Adrenal gland (tissue), 12 donors: ENCODE data around the gene CCNL1. TPM values are rescaled to one million over a fixed set of nuclear protein-coding genes. Genes with fewer than 3 reads are reported as not detected.

Experiments used
- DNase-seq, 7 donors: peaks; one replicate each; pipeline ENCODE4 v3.0.0-alpha.2; 2019 to 2020
- H3K27ac ChIP-seq, 5 donors: fragments of 200-600 bp; sonication (generic) in 4 of 5; 1 replicate in 3 of 5; 2 replicates in 2 of 5; pipeline versions ENCODE4 v1.5.1 to v1.8.0; 2016 to 2020; ENCODE audit warnings: mild to moderate bottlenecking in 1 of 5
- H3K27me3 ChIP-seq: fragments of 200-600 bp; 2 replicates; pipeline ENCODE4 v1.8.0; 2021
- H3K36me3 ChIP-seq, 2 donors: fragments of 200-600 bp; replicated peaks in 1 of 2; 1 replicate in 1 of 2; 2 replicates in 1 of 2; pipeline versions ENCODE4 v1.5.1 to v1.8.0; 2018 to 2022
- H3K4me1 ChIP-seq, 2 donors: fragments of 200-600 bp; replicated peaks in 1 of 2; 1 replicate in 1 of 2; 2 replicates in 1 of 2; pipeline versions ENCODE4 v1.5.1 to v1.8.0; 2018 to 2021
- H3K4me3 ChIP-seq, 4 donors: fragments of 200-600 bp; sonication (generic) in 3 of 4; one replicate each; pipeline ENCODE4 v1.5.1; 2016 to 2018
- H3K9me3 ChIP-seq, 3 donors: fragments of 200-600 bp; sonication (generic) in 1 of 3; replicated peaks in 1 of 3; 1 replicate in 2 of 3; 2 replicates in 1 of 3; pipeline versions ENCODE4 v1.5.1 to v1.8.0; 2016 to 2021
- POLR2A ChIP-seq, 2 donors: fragments of 450-650 bp; IDR thresholded peaks; one replicate each; pipeline ENCODE4 v1.6.1; 2017; ENCODE audit warnings: antibody characterized with exemption in 2 of 2, mild to moderate bottlenecking in 2 of 2, moderate library complexity in 1 of 2
- WGBS, 4 donors: extraction: QIAGEN DNeasy Blood & Tissue Kit in 2 of 4; methylation state at CpG; one replicate each; pipeline versions ENCODE4 v1.1.5 to v1.1.7; 2013 to 2017; 5-methylcytosine and 5-hydroxymethylcytosine counted together
- intact Hi-C, 2 donors: fragments of 100-400 bp; cut with DNase I; formaldehyde crosslinking; loops; one replicate each; pipeline versions ENCODE4 v1.14.1 to v1.15.0; 2022 to 2023
- polyA plus RNA-seq, 3 donors: library from polyadenylated mRNA; stranded (reverse); fragments of 200-250 nt in 2 of 3; fragments of 350-450 nt in 1 of 3; fragmentation: Illumina TruSeq in 1 of 3; extraction: RNeasy Lipid Tissue Mini Kit (QIAGEN cat#74804) in 1 of 3; gene quantifications; one replicate each; pipeline ENCODE4 v1.2.3, GENCODE V29; 2013 to 2014
- total RNA-seq, 9 donors: library from RNA; depleted of rRNA in 4 of 9; stranded (reverse); fragments of >200 nt in 4 of 9; fragments of 120-200 nt in 1 of 9; fragmentation: NEBNext Ultra II Directional in 1 of 9; extraction: Animal tissue kit (Norgen Biotek cat#: 25700) in 1 of 9; gene quantifications; one replicate each; pipeline versions ENCODE4 v1.1.0 to v1.2.4, GENCODE V29; 2013 to 2023
- TF ChIP-seq, protein P1 (sequence below), 6 experiments: fragments of 450-650 bp in 4 of 6; fragments of 200-600 bp in 2 of 6; sonication (generic) in 1 of 6; IDR thresholded peaks; 1 replicate in 5 of 6; 2 replicates in 1 of 6; pipeline versions ENCODE4 v1.5.1 to v1.8.0; 2016 to 2021; ENCODE audit warnings: antibody characterized with exemption in 6 of 6, mild to moderate bottlenecking in 2 of 6, moderate library complexity in 1 of 6
- donor health status: healthy with polysubstance abuse.
- donor health status: Bipolar disorder and iron deficiency.
- donor health status: DM: yes; HTN: yes; CAD: no.
- donor health status: DM: no; HTN: no; CAD: no.
- donor health status: DM: no; HTN: no; CAD: no.
- donor health status: DM: yes; HTN: yes; CAD: no.

CCNL1 gene
- total and polyA plus RNA-seq, 12 donors: 50.1 to 223 (median 105) TPM

DNA sequence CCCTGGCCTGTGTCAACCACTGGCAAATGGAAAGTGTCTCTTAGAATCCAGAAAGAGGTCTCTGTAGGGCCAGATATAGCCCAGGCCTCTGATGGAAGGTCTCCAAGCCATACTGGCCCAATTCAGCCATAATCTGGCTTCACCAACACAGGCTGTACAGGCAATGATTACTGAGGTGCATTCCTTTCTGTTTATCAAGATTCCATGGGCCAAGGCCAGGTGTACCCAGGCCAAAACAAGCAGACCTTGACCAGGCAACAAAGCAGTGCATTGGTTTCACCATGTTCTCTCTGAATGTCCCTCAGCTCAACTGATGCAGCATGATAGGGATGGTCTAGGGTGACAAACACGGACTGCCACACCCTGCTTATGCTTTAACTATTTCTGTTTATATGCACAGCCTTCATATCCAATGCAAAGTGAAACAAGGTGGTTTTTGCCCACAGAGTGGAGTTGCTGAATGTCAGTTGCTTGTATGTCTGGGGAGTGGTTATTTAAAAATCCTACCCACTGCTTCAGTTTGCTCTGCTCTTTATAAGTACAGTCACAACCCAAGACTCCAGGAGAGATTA lies 25.2 kb downstream of the CCNL1 start:
- peak in 2 of 7 donors; percentile 57 to 73 for DNase-seq
- TF ChIP-seq, protein P1, sequence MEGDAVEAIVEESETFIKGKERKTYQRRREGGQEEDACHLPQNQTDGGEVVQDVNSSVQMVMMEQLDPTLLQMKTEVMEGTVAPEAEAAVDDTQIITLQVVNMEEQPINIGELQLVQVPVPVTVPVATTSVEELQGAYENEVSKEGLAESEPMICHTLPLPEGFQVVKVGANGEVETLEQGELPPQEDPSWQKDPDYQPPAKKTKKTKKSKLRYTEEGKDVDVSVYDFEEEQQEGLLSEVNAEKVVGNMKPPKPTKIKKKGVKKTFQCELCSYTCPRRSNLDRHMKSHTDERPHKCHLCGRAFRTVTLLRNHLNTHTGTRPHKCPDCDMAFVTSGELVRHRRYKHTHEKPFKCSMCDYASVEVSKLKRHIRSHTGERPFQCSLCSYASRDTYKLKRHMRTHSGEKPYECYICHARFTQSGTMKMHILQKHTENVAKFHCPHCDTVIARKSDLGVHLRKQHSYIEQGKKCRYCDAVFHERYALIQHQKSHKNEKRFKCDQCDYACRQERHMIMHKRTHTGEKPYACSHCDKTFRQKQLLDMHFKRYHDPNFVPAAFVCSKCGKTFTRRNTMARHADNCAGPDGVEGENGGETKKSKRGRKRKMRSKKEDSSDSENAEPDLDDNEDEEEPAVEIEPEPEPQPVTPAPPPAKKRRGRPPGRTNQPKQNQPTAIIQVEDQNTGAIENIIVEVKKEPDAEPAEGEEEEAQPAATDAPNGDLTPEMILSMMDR (IDR thresholded peaks at IDR 0.05): no peak
- no peak for TF ChIP-seq POLR2A (IDR thresholded peaks at IDR 0.05)
- H3K4me3 ChIP-seq: no peak overlapping the region
- H3K27me3 ChIP-seq: no peaks in the 10 kb centered on the region
- intact Hi-C loops: loop anchor here (5.0 to 10.0 kb wide), 4 partner anchors 42 to 580 kb away; partner anchors contain the start of genes SSR3 (in 1 of the 2) and TIPARP (in 1 of the 2)
- WGBS, 4 donors: 25 to 58% (median 33%) methylated on average over 1 of the region's 1 CpG
- peak overlapping the region; percentile 12 to 77 (median 58) for H3K27ac ChIP-seq
- H3K4me1 ChIP-seq: peaks cover 25 to 38% of the 10 kb centered on the region in 2 donors
- peaks cover 0 to 4% of the 10 kb centered on the region in 2 donors for H3K36me3 ChIP-seq
- H3K9me3 ChIP-seq: no peaks in the 10 kb centered on the region

DNA sequence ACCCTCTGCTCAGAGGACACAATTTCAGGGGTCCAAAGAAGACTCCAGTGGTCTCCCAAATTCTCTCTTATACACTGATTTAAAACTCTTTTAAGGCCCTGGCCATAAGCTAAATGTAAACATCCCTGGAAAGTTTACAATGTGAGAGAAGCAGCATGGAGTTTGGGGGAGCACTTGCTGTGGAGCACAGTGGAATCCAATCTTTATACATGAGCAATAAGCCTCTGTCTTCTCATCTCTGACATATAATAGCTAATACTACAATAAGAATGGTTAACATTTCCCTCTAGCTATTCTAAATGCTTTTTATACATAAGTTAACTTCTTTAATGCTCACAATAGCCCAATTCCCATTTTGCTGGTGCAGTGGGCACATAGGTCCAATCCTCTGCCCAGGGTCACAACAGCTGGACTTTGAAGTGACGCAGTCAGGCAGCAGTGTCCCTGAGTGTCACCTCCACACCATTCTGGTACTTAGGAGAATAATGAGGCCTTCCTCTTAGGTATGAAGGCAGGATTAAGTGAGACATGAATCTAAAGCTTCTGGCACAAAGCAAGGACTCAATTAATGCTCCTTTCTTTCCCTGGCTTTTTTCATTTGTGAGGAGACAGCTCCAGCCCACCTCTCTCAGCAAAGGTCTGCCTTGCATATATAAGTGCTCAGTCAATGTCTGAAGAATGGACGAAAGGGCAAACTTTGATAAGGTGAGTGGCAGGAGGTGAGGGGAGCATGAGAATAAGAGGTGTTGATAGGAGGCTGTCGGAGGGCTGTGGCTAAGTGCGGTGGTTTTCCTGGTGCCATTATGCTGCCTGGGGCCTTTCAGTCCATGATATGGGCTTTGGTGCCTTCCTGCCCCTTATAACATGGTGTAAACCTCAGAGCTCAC lies 26.3 kb downstream of the CCNL1 start:
- Histone ChIP-seq H3K27ac (peak overlapping the region in 2 of 5 donors; percentile 70 to 77), H3K9me3 (no peaks in the 10 kb centered on the region), H3K4me1 (peaks cover 25 to 43% of the 10 kb centered on the region in 2 donors), H3K27me3 (no peaks in the 10 kb centered on the region), H3K36me3 (peaks cover 0 to 4% of the 10 kb centered on the region in 2 donors), H3K4me3 (no peak overlapping the region)
- TF ChIP-seq, protein P1 (IDR thresholded peaks at IDR 0.05): no peak
- no peak for TF ChIP-seq POLR2A (IDR thresholded peaks at IDR 0.05)
- intact Hi-C loops: loop anchor here (5.0 to 10.0 kb wide), 3 partner anchors 41 to 579 kb away; partner anchors contain the start of gene SSR3 (in 1 of the 2)
- 80 to 93% (median 85%) methylated on average over 4 of the region's 4 CpGs for WGBS, 4 donors
- DNase-seq: no peak

DNA sequence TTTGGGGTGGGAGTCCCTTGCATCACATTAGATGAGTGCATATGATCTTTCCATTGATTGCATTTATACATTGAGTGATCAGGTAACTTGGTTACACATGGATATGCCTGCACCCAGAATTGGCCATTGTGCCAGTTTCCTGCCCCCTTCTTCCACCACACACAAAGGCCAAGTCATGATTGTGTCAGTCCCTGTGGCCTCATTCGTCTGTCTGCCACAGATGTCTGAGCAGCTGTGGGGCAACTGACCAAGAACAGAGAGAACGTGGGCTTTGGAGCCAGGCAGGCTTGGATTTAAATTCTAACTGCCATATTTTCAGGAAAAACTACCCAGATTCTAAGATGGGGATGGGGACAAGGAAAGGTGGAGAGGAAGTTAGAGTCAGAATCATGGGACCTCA lies 27.0 kb downstream of the CCNL1 start:
- Histone ChIP-seq H3K9me3 (no peaks in the 10 kb centered on the region), H3K4me1 (peaks cover 27 to 50% of the 10 kb centered on the region in 2 donors), H3K27ac (no peak overlapping the region), H3K27me3 (no peaks in the 10 kb centered on the region), H3K4me3 (no peak overlapping the region), H3K36me3 (no peaks in the 10 kb centered on the region)
- no peak for TF ChIP-seq POLR2A (IDR thresholded peaks at IDR 0.05)
- intact Hi-C loops: loop anchor here (5.0 to 10.0 kb wide), 3 partner anchors 41 to 578 kb away; partner anchors contain the start of gene SSR3 (in 1 of the 2)
- DNase-seq: no peak
- 53 to 64% (median 60%) methylated on average over 2 of the region's 2 CpGs for WGBS, 4 donors

DNA sequence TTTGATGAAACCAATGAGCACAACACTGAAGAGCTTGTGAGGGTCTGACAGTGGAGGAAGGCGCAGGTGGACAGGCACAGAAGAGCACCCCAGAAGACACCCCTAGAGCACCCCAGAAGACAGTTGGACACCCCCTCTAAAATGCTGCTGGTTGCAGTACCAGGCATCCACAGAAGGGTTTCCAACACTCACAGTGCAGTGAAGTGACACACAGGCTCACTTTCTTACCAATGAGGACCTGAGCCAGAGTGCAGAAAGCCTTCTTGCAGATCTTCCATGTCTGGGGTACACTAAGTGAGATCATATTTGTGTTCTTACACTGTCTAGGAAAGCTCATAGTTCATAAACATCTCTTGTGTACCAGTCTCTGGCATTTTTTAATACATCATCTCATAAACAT lies 27.6 kb downstream of the CCNL1 start:
- DNase-seq: no peak
- no peak overlapping the region for H3K27ac ChIP-seq
- intact Hi-C loops: loop anchor here (5.0 to 10.0 kb wide), 3 partner anchors 40 to 578 kb away; partner anchors contain the start of gene SSR3 (in 1 of the 2)
- H3K4me3 ChIP-seq: no peak overlapping the region
- H3K4me1 ChIP-seq: peaks cover 33 to 56% of the 10 kb centered on the region in 2 donors
- H3K9me3 ChIP-seq: no peaks in the 10 kb centered on the region
- H3K36me3 ChIP-seq: no peaks in the 10 kb centered on the region
- TF ChIP-seq, protein P1 (IDR thresholded peaks at IDR 0.05): peak in 1 of 6 experiments; percentile 2
- TF ChIP-seq POLR2A (IDR thresholded peaks at IDR 0.05): no peak
- 100% methylated on average over 1 of the region's 1 CpG for WGBS, 4 donors
- H3K27me3 ChIP-seq: no peaks in the 10 kb centered on the region
